Islet precursor cell (in vitro differentiated cells): ENCODE measurements around the gene FOXB1.

Experiments used
- DNase-seq: peaks from one replicate; pipeline ENCODE4 v3.0.0-alpha.2; 2018

FOXB1 gene

GRCh38 chr15:60021589-60022378 is 17.7 kb downstream of the FOXB1 start:
- peak; percentile 68 for DNase-seq

DNA sequence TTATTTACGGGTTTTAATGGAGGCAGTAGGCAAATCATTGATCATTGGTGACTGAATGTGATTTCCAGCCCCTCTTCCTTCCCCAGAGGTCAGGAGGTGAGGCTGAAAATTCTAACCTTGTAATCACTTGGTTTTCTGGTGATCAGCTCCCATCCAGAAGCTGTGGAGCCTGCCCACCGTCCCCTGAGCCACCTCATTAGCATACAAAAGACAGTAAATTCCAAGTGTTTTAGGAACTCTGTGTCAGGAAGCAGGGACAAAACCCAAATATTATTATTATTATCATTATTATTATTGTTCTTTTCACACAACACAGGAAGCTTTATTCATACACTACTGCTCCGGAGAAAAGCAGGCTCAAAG is 18.2 kb downstream of the FOXB1 start:
- no peak for DNase-seq

DNA sequence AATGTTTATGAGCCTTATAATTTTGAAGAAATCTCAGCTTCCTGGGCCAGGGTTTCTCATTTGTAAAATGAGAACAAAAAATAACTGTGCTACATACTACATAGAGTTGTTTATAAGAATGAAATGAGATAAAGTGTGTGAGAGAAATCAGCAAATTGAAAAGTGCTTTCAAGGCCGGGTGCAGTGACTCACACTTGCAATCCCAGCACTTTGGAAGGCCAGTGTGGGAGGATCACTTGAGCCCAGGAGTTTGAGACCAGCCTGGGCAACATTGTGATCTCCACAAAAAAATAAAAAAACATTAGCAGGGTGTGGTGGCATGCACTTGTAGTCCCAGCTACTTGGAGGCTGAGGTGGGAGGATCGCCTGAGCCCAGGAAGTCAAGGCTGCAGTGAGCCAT is 22.4 kb downstream of the FOXB1 start:
- DNase-seq, result no peak

DNA sequence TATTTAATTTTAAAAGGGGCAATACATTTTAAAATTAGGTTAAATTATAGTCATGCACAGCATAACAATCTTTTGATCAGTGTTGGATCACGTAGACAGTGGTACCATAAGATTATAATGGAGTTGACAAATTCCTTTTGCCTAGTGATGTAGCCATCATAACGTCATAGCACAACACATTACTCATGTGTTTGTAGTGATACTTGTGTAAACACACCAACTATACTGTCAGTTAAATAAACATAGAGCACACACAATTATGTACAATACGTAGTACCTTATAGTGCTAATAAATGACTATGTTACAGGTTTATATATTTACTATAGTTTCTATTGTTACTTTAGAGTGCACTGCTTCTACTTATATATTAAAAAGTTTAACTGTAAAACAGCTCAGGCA is 31.2 kb downstream of the FOXB1 start:
- DNase-seq, result no peak

DNA sequence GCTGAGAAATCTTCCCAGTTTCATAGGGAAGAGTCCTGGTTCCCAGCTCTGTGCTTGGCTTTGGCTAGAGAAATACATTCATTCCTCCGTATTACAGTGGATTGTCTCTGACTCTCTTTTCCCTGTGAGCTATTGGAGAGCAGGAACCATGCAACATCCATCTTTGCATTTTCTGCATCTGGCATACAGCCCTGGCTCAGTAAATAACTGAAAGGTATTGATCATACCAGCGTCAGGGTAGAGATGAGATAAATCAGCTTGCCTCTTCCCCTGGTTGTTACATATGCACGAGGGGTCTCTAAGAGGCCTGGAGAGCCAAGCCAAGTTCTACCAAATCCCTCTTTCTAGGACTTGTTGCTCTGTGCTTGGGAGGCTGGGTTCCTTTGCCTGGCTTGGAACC is 35.2 kb downstream of the FOXB1 start:
- no peak for DNase-seq

- no peak for DNase-seq
These were observed 39.8 kb downstream of the FOXB1 start for GRCh38 chr15:60043744-60044435.

GRCh38 chr15:60044636-60045270 is 40.6 kb downstream of the FOXB1 start:
- no peak for DNase-seq

DNA sequence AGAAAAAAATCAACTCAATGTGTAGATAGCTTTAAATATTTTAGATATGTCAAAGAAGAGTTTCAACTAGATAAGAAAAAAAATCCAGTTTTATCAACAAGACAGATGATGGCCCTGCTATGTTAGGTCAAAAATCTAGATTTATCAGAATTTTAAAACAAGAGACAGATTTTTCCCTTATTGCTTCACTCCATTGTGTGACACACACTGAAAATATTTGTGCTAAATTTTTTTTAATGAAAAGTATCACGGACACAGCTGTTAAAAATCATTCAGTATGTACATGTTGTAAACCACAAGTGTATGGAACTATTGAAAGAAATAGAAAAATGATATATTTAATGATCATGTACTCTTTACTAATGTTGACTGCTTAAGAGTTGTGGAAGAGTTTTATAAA is 43.6 kb downstream of the FOXB1 start:
- DNase-seq, result no peak

- no peak for DNase-seq
These were observed 45.8 kb downstream of the FOXB1 start for GRCh38 chr15:60049948-60050347.

DNA sequence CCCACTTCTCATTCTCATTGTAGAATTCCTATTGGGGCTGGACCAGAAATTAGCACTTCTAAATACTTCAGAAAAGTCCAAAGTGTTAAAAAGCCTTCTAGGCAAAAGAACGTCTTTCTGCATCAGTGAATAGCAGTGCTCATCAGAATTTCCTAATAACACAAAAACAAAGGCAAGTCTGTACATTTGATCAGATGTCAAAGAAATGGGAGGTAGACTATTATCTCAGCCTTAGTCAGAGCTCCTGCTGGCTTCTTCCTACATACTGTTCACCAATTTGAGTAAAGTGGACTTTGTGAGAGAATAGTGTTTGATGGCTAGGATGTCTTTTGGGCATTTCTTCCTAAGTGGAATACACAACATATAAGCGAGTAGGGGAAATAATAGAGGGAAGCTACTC is 48.7 kb downstream of the FOXB1 start:
- DNase-seq, result no peak

DNA sequence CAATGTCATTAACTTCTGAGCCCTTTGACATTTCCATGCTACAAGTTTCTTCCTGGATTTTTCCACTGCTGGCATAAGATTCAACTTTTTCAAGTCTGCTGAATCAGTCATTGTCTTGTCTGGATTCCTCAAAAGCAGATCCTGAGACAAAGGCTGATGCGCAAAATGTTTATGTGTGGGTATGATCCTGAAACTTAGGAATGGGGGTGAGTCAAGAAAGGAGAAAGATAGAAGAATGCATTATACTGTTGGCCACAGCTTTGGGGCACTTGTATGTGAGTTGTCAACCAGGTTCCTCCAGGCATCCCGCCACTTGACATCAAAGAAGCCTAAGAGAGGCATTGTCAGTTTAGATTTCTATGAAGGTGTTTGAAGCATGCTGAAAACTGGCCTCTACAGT is 50.4 kb downstream of the FOXB1 start:
- DNase-seq, result no peak
